Hematopoietic multipotent progenitor cell treated with erythropoietin and hydrocortisone succinate and interleukin-3 and kit ligand, for 4 days (in vitro differentiated cells): ENCODE measurements around the gene LIPT2.
"Not testable (repeated sequence)": the region's sequence is repeated elsewhere in the genome, so short reads cannot be mapped to it uniquely, and the experiment has no call there.

Experiments used
- DNase-seq: peaks from one replicate; pipeline ENCODE4 v3.0.0-alpha.2; 2015

The LIPT2 gene

GRCh38 chr11:74492974-74493790, at the start of gene LIPT2:
Gene LIPT2, minus strand, starts transcription at chr11:74493724. Its CDS starts 21 bp downstream, at chr11:74493703.
- DNase-seq, result peak; percentile 99

- no peak for DNase-seq
Observed at GRCh38 chr11:74541466-74541865, 47.9 kb upstream of the LIPT2 start.

GRCh38 chr11:74540270-74540669, 46.7 kb upstream of the LIPT2 start:
- DNase-seq, result no peak

- no peak for DNase-seq
Observed at GRCh38 chr11:74538680-74539079, 45.2 kb upstream of the LIPT2 start.

- DNase-seq, result no peak
Observed at GRCh38 chr11:74535371-74536160, 42.0 kb upstream of the LIPT2 start.

- not testable (repeated sequence) for DNase-seq
Observed at GRCh38 chr11:74534946-74535275, 41.4 kb upstream of the LIPT2 start.

- DNase-seq, result no peak
Observed at GRCh38 chr11:74534216-74534945, 40.9 kb upstream of the LIPT2 start.

GRCh38 chr11:74533421-74533820, 39.9 kb upstream of the LIPT2 start:
- no peak for DNase-seq

GRCh38 chr11:74532501-74533246, 39.1 kb upstream of the LIPT2 start:
- no peak for DNase-seq

- DNase-seq, result no peak
Observed at GRCh38 chr11:74524978-74525377, 31.5 kb upstream of the LIPT2 start.

- DNase-seq, result no peak
Observed at GRCh38 chr11:74524501-74524900, 31.0 kb upstream of the LIPT2 start.

GRCh38 chr11:74522776-74523175, 29.3 kb upstream of the LIPT2 start:
- no peak for DNase-seq

- no peak for DNase-seq
Observed at GRCh38 chr11:74521666-74522252, 28.2 kb upstream of the LIPT2 start.

- no peak for DNase-seq
Observed at GRCh38 chr11:74520927-74521665, 27.6 kb upstream of the LIPT2 start.

- DNase-seq, result no peak
Observed at GRCh38 chr11:74520316-74520715, 26.8 kb upstream of the LIPT2 start.

GRCh38 chr11:74519710-74520109, 26.2 kb upstream of the LIPT2 start:
- DNase-seq, result no peak

GRCh38 chr11:74517592-74517991, 24.1 kb upstream of the LIPT2 start:
- DNase-seq, result not testable (repeated sequence)

- no peak for DNase-seq
Observed at GRCh38 chr11:74507582-74507981, 14.1 kb upstream of the LIPT2 start.

- no peak for DNase-seq
Observed at GRCh38 chr11:74506823-74507222, 13.3 kb upstream of the LIPT2 start.

- DNase-seq, result no peak
Observed at GRCh38 chr11:74505911-74506310, 12.4 kb upstream of the LIPT2 start.

GRCh38 chr11:74504100-74504691, 10.7 kb upstream of the LIPT2 start:
- no peak for DNase-seq
